H1 (cell line): Measurements from ENCODE around the gene RPS3A. TPM values are rescaled to one million over a fixed set of nuclear protein-coding genes. Genes with fewer than 3 reads are reported as not detected.

Source experiments
- POLR2AphosphoS5 ChIP-seq: IDR thresholded peaks from 2 replicates; pipeline ENCODE4 v1.6.1; 2011; ENCODE audit warnings: low read depth, low read length
- SUZ12 ChIP-seq: fragments of 200-600 bp; sonication (generic); IDR thresholded peaks from 2 replicates; pipeline ENCODE4 v1.6.1; 2012; ENCODE audit warnings: mild to moderate bottlenecking, inconsistent platforms, low read length, moderate library complexity, mixed read lengths
- TAF7 ChIP-seq: optimal IDR thresholded peaks from 2 replicates; pipeline ENCODE3; 2011; ENCODE audit warnings: low read depth, mild to moderate bottlenecking, inconsistent platforms, low read length, moderate library complexity, borderline replicate concordance
- polyA plus RNA-seq, 7 experiments: library from polyadenylated mRNA; depleted of rRNA in 3 of 7; stranded (reverse) in 5 of 7; unstranded in 2 of 7; fragments of >200 nt in 5 of 7; fragments of 200-250 nt in 2 of 7; gene quantifications; 1 replicate in 5 of 7; 2 replicates in 1 of 7; 4 replicates in 1 of 7; pipeline versions ENCODE4 v1.2.1 to v1.2.3, GENCODE V29; 2011 to 2013; ENCODE audit warnings: missing spikeins in 2 of 7, mixed read lengths in 2 of 7
- total RNA-seq: library from RNA; stranded (reverse); fragmentation: NEBNext Ultra II Directional; extraction: Animal tissue kit (Norgen Biotek cat#: 25700); gene quantifications from 2 replicates; pipeline ENCODE4 v1.2.1, GENCODE V29; 2021

Gene RPS3A
- total and polyA plus RNA-seq, 2 of the 8 experiments (the other 6 are each of a cell fraction or from before 2014, with no cell fraction given) = 2,162 to 2,822 TPM

DNA sequence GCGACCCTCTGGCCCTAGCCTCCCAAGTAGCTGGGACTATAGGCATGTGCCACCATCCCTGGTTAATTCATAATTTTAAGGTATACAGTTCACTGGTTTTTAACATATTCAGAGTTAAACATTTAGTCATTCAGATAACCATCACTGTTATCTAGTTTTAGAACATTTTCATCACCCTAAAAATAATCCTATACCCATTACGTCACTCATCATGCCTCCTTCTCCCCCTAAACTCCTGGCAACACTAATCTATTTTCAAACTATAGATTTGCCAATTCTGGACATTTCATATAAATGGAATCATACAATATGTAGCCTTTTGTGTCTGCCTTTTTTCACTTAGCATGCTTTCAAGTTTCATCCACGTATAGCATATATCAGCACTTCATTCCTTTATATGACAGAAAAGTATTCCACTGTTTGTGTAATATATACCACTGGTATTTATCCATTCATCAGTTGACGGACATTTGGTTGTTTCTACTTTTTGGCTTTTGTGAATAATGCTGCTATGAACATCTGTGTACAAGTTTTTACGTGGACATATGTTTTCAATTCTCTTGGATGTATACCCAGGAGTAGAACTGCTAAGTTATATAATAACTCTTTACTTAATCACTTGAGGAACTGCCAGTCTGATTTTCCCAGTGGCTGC is 32.0 kb upstream of the RPS3A start (continued):
- TF ChIP-seq TAF7 (no peak), SUZ12 (no peak), POLR2AphosphoS5 (no peak)
